A549 (cell line): ENCODE results near the gene CFAP46. TPM values are rescaled to one million over a fixed set of nuclear protein-coding genes. Genes with fewer than 3 reads are reported as not detected.

ENCODE experiments used
- ATAC-seq, 2 experiments: fragments of 200-7000 bp in 1 of 2; fragments of >200 bp in 1 of 2; cut with Nextera tagmentation in 1 of 2; cut with Tn5 transposase in 1 of 2; 3 replicates each; pipeline versions ENCODE4 v1.8.0 to v1.9.1; 2018 to 2020; ENCODE audit warnings: mild to moderate bottlenecking in 1 of 2, moderate library complexity in 1 of 2
- CTCF ChIA-PET: fragments of 300-600 bp; sonication (Branson Sonifier 250); formaldehyde crosslinking; extraction: SDS; loops from one replicate; lab custom pipeline; 2021; ENCODE audit warnings: antibody characterized with exemption, inconsistent platforms; lab: Yijun Ruan, JAX
- POLR2A ChIA-PET: fragments of 350-600 bp; formaldehyde crosslinking; extraction: SDS; loops from one replicate; lab custom pipeline; 2021; ENCODE audit warnings: antibody characterized with exemption, inconsistent platforms; lab: Yijun Ruan, JAX
- DNase-seq, 2 experiments: peaks; one replicate each; pipeline versions ENCODE4 v3.0.0 to v3.0.0-alpha.2; 2011 to 2016; ENCODE audit warnings: low read depth in 1 of 2, low spot score in 1 of 2
- FAIRE-seq: peaks from 2 replicates; lab custom pipeline; 2011; peaks lifted over from hg19 to GRCh38; lab: Jason Lieb, UNC
- H3K27ac ChIP-seq, 2 experiments: fragments of >200 bp; sonication (Bioruptor Twin); formaldehyde crosslinking; 3 replicates each; pipeline ENCODE4 v1.5.1; 2016 to 2017
- H3K4me1 ChIP-seq: fragments of >200 bp; sonication (Bioruptor Twin); formaldehyde crosslinking; 3 replicates; pipeline ENCODE4 v1.6.1; 2016
- H3K4me2 ChIP-seq: fragments of >200 bp; sonication (Bioruptor Twin); formaldehyde crosslinking; 3 replicates; pipeline ENCODE4 v1.6.1; 2016
- H3K4me3 ChIP-seq: fragments of >200 bp; sonication (Bioruptor Twin); formaldehyde crosslinking; 3 replicates; pipeline ENCODE4 v1.5.1; 2016
- H3K9me3 ChIP-seq: fragments of >200 bp; sonication (Bioruptor Twin); formaldehyde crosslinking; 3 replicates; pipeline ENCODE4 v1.6.1; 2016
- BHLHE40 ChIP-seq: IDR thresholded peaks from 2 replicates; pipeline ENCODE4 v1.6.1; 2012; ENCODE audit warnings: low read depth, low read length, inconsistent platforms
- CHD2 ChIP-seq: fragments of 150-350 bp; IDR thresholded peaks from 2 replicates; pipeline ENCODE4 v1.6.1; 2014; ENCODE audit warnings: low read length; ENCODE audit not compliant: partially characterized antibody
- HDAC2 ChIP-seq: fragments of 200-600 bp; sonication (generic); IDR thresholded peaks from 2 replicates; pipeline ENCODE4 v1.6.1; 2016
- HOXA7 ChIP-seq: fragments of 250-450 bp; sonication (Bioruptor Pico); IDR thresholded peaks from 2 replicates; pipeline ENCODE4 v1.5.0; 2020; ENCODE audit warnings: mild to moderate bottlenecking, moderate library complexity
- MAFK ChIP-seq: fragments of 450-650 bp; IDR thresholded peaks from 2 replicates; pipeline ENCODE4 v1.6.1; 2014; ENCODE audit not compliant: partially characterized antibody
- NPAS2 ChIP-seq: fragments of 250-450 bp; sonication (Bioruptor Pico); IDR thresholded peaks from 2 replicates; pipeline ENCODE4 v1.8.0; 2022; ENCODE audit warnings: mild to moderate bottlenecking, moderate library complexity, borderline replicate concordance
- POLR2A ChIP-seq: IDR thresholded peaks from 2 replicates; pipeline ENCODE4 v1.6.1; 2012; ENCODE audit warnings: mild to moderate bottlenecking, low read length
- RAD21 ChIP-seq, 2 experiments: fragments of >200 bp in 1 of 2; sonication (Bioruptor Twin) in 1 of 2; formaldehyde crosslinking in 1 of 2; IDR thresholded peaks in 1 of 2; conservative IDR thresholded peaks in 1 of 2; 2 replicates in 1 of 2; 3 replicates in 1 of 2; pipeline ENCODE4 v1.6.1; 2012 to 2018; ENCODE audit warnings: inconsistent platforms in 1 of 2
- TP53 ChIP-seq: fragments of 250-450 bp; sonication (Bioruptor Pico); IDR thresholded peaks from 2 replicates; pipeline ENCODE4 v1.5.0; 2021; ENCODE audit warnings: mild to moderate bottlenecking, moderate library complexity
- ZC3H11A ChIP-seq: fragments of 450-650 bp; IDR thresholded peaks from 2 replicates; pipeline ENCODE4 v1.6.1; 2014; ENCODE audit warnings: antibody characterized with exemption, mild to moderate bottlenecking
- WGBS: methylation state at CpG from one replicate; pipeline ENCODE4 v1.1.6; 2017; ENCODE audit errors: missing lambda C conversion rate; 5-methylcytosine and 5-hydroxymethylcytosine counted together
- polyA plus RNA-seq, 4 experiments: library from polyadenylated mRNA; depleted of rRNA in 3 of 4; stranded (reverse); fragments of >200 nt; fragmentation: RNase III in 1 of 4; extraction: RNeasy Plus Mini Kit Qiagen cat#74134 plus additional on column Dnase treatment in 1 of 4; gene quantifications; 2 replicates in 3 of 4; 3 replicates in 1 of 4; pipeline ENCODE4 v1.2.3, GENCODE V29; 2011 to 2017
- TF ChIP-seq, protein P1 (sequence below): fragments of 150-350 bp; IDR thresholded peaks from 2 replicates; pipeline ENCODE4 v1.6.1; 2014; ENCODE audit warnings: low read depth, mild to moderate bottlenecking, low read length
- TF ChIP-seq, protein P2 (sequence below): IDR thresholded peaks from 2 replicates; pipeline ENCODE4 v1.6.1; 2012; ENCODE audit warnings: low read depth, borderline replicate concordance

CFAP46 gene
- polyA plus RNA-seq, 2 of the 4 experiments (the other 2 are of a cell fraction): 0.88 to 1.8 TPM

DNA sequence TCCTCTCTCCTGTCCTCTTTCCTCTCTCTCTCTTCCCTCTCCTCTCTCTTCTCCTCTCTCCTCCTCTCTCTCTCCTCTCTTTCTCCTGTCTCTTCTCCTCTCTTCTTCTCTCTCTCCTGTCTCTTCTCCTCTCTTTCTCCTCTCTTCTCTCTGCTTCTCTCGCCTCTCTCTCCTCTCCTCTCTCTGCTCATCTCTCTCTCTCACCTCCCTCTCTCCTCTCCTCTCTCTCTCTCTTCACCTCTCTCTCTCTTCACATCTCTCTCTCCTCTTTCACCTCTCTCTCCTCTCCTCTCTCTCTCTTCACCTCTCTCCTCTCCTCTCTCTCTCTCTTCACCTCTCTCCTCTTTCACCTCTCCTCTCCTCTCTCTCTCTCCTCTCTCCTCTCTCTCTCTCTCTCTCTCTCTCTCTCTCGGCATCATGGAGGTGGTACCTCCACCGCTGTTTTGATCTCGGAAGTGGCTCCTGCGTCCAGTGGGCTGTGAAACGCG lies 30.1 kb downstream of the CFAP46 start (continued):
- no peak for TF ChIP-seq TP53 (CRISPR knock-in tag)

DNA sequence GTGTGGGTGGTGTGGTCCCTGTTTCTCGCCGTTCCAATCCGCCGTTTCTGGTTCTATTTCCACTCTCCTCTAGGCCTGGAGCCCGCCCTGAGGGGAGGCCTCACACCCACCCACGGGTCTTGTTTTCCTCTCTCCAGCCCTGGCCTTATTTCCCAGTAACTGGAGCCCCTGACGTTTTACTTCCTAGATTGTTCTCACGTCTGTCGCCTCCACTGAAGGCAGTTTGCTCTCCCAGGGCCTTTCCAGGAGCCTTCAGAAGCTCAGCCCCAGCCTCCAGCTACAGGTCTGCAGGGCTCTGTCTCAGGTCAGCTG lies 30.6 kb downstream of the CFAP46 start:
- DNase-seq (no peak), ATAC-seq (peak; percentile 13 to 46; a peak in 1 of 6 replicates), FAIRE-seq (no peak)
- H3K4me2 ChIP-seq: no peak overlapping the region
- TF ChIP-seq MAFK (no peak), NPAS2 (CRISPR knock-in tag) (no peak), RAD21 (conservative IDR thresholded peaks at IDR 0.05 in 1 of 2, IDR thresholded peaks at IDR 0.05 in 1 of 2) (no peak)
- TF ChIP-seq, protein P1, sequence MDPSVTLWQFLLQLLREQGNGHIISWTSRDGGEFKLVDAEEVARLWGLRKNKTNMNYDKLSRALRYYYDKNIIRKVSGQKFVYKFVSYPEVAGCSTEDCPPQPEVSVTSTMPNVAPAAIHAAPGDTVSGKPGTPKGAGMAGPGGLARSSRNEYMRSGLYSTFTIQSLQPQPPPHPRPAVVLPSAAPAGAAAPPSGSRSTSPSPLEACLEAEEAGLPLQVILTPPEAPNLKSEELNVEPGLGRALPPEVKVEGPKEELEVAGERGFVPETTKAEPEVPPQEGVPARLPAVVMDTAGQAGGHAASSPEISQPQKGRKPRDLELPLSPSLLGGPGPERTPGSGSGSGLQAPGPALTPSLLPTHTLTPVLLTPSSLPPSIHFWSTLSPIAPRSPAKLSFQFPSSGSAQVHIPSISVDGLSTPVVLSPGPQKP: no peak
- 62% methylated on average over 9 of the region's 9 CpGs for WGBS
- ChIA-PET POLR2A (no interaction called here), CTCF (no interaction called here)
- H3K27ac ChIP-seq: no peak overlapping the region
- H3K4me3 ChIP-seq: no peak overlapping the region
- H3K4me1 ChIP-seq: no peaks in the 10 kb centered on the region
- no peaks in the 10 kb centered on the region for H3K9me3 ChIP-seq

DNA sequence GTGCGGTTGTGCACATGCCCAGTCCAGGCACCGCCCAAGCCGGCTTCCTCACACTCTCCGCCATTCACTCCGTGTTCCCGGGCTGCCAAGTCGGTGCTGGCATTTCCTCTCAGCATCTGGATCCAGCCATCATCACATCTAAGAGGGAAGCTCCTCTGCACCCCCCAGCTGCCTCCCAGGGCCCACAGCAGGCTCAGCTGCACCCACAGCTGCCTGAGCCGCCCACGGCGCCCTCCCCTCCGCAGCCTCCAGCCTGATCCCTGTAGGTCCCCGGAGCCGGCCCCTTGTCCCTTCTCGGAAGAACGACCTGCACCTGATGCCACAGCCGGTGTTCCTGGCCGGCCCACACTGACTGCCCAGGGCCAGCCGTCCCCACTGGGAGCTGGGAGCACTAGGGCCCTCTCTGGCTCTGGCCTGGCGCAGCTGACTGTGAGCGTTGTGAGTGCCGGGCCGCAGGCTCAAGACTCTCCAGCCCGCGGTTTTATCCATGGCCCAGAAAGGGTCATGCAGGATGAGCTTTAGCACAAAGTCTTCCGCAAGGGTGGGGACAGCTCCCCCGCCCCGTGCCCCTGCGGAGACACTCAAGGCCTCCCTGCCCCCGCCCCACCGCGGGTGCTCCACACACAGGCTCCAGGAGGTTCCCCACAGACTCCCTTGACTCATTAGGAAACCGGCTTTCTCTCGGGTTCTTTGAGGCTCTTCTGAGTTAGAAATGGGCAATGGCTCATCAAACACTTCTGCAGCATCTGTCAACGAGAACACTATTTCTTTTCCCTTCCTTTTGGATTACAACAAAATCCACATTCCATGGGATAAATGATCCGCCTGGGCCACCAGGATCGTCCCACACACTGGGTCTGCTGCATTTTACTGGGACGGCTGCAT lies 31.2 kb downstream of the CFAP46 start:
- no peaks in the 10 kb centered on the region for H3K4me1 ChIP-seq
- ATAC-seq: peak in 1 of 2 experiments; percentile 39; a peak in 4 of 6 replicates
- H3K9me3 ChIP-seq: no peaks in the 10 kb centered on the region
- no peak for FAIRE-seq
- no peak overlapping the region for H3K27ac ChIP-seq
- POLR2A ChIA-PET: no interaction called here
- H3K4me2 ChIP-seq: no peak overlapping the region
- CTCF ChIA-PET: interaction anchor here (0.9 to 1.2 kb wide), 2 partner anchors 10 to 17 kb away, joined by 3 to 4 read pairs; no protein-coding TSS in a partner anchor
- 63% methylated on average over 23 of the region's 37 CpGs for WGBS
- no peak for TF ChIP-seq CHD2
- TF ChIP-seq HOXA7 (CRISPR knock-in tag): no peak
- TF ChIP-seq, protein P2, sequence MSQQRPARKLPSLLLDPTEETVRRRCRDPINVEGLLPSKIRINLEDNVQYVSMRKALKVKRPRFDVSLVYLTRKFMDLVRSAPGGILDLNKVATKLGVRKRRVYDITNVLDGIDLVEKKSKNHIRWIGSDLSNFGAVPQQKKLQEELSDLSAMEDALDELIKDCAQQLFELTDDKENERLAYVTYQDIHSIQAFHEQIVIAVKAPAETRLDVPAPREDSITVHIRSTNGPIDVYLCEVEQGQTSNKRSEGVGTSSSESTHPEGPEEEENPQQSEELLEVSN: no peak
- TF ChIP-seq HDAC2: no peak
- TF ChIP-seq, protein P1: no peak
- no peak for TF ChIP-seq ZC3H11A
- TF ChIP-seq BHLHE40: no peak
- DNase-seq: no peak
- no peak overlapping the region for H3K4me3 ChIP-seq

DNA sequence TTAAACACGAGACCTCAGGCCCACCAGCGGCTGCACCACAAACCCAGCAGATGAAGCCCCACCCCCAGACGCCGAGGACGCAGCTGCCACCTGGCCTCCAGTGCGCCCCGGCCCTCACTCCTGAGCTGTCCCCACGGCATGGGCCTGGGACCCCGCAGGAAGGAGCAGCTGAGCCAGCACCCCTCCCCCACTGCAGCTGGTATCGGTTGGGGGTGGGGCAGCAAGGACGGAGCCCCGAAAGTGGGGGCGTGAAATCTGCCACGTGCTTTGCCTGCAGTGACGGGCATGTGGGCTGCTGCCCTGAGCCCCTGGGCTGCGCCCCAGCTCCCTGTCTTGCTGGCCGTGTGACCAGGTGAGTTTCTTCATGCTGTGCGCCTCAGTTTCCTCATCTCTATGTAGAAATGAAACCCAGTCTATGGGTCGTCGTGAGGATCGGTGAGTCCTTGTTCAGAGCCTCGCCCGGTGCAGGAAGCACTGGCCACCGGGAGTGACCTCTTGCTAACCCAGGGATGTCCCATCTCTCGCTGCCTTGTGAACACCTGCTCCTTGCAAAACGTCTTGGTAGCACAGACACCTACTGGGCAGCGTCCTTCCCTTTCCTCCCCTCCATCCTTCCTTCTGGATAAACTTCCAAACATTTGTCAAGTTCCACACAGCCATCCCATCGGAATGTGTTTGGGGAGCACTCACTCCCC lies 32.0 kb downstream of the CFAP46 start:
- POLR2A ChIA-PET: no interaction called here

More for the DNA sequence above, 32.0 kb downstream of the CFAP46 start:
- no peak for FAIRE-seq
- WGBS: 46% methylated on average over 20 of the region's 28 CpGs
- peak in 1 of 2 experiments; percentile 13; a peak in 1 of 6 replicates for ATAC-seq
- Histone ChIP-seq H3K4me3 (no peak overlapping the region), H3K4me1 (no peaks in the 10 kb centered on the region), H3K4me2 (no peak overlapping the region), H3K27ac (no peak overlapping the region), H3K9me3 (peaks cover 3% of the 10 kb centered on the region; the same call in 2 of the 3 replicates)
- DNase-seq: no peak
- CTCF ChIA-PET: interaction anchor here (0.7 to 1.3 kb wide), 3 partner anchors 16 to 256 kb away, joined by 3 to 6 read pairs (median 4); no protein-coding TSS in a partner anchor
- no peak for TF ChIP-seq POLR2A
- TF ChIP-seq TP53 (CRISPR knock-in tag): no peak
- TF ChIP-seq, all 56 proteins: peak for 0
